NCI-H345 treated with DMSO at 0.1 percent for 48 hours (cell line): Measurements from ENCODE around the gene CCDC92B.

Experiments
- DNase-seq: peaks from one replicate; lab custom pipeline; 2025; ENCODE audit not compliant: unreplicated experiment; lab: John Stamatoyannopoulos, UW

The CCDC92B gene

DNA sequence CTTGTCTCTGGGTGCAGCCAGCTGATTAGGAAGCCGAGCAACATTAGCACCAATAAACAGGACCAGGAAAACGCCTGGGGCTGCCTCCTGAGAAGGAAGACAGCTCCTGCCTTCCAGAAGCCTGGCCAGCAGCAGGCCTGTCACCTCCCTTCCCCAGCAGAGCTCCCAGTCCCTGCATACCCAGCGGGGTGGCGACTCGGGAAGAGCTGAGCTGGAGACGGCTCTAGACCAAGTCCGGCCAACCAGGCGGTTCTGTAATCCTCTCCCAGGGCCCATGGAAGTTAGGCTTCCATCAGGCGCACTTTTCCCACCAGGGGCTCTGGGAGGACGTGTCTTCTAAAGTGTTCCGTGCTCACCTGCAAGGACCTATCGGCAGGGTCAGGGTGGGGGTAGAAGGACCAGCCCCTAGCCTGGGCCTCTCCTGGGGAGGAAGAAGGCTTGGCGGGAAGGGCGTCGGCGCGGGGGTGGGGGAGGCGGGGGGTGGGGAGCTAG, 25.9 kb downstream of the CCDC92B start:
- DNase-seq = no peak

- no peak for DNase-seq
Measured at GRCh38 chr17:2722611-2723010, 26.8 kb downstream of the CCDC92B start.

- no peak for DNase-seq
Measured at GRCh38 chr17:2721603-2722002, 27.8 kb downstream of the CCDC92B start.

- no peak for DNase-seq
Measured at GRCh38 chr17:2719861-2720260, 29.6 kb downstream of the CCDC92B start.

DNA sequence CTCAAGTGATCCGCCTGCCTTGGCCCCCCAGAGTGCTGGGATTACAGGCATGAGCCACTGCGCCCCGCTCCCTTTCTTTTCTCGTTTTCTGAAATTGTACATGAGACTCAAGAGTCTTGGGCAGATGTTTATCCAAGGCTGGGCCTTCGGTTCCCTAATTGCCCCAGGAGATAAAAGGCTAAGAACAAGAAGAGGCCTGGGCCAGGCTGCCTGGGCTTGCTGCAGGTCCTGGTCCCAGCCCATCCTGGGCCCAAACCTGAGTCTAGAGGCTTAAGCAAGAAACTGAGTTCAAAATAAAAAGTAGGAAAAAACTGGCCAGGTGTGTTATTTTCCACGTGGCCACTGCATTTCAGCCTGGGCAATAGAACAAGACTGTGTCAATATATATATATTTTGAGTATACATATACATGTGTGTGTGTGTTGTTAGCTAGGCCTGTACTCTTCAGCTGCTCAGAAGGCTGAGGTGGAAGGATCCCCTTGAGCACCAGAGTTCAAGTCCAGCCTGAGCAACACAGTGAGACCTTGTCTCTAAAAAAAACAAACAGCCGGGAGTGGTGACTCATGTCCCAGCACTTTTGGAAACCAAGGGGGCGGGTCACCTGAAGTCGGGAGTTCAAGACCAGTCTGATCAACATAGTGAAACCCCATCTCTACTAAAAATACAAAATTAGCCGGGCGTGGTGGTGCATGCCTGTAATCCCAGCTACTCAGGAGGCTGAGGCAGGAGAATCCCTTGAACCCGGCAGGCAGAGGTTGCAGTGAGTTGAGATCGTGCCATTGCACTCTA, 31.1 kb downstream of the CCDC92B start:
- DNase-seq = no peak

DNA sequence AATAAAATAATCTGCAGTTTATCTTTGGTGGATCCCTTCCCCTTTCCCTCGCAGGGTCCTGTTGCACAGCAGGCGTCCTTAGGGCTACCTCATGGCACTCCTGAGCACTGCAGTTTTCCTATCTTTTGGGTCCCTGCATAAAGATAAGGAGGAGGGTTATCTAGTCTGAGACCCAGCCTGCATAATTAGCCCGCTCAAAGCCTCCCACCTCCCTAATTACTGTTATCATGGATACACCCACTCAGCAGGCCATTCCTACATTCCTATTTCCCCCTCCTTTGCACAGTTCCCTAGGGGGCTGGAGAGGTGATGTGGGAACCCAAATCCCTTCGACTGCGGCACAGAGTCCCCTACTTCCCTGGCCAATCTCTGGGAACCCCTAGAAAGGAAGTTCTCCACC, 32.8 kb downstream of the CCDC92B start:
- DNase-seq = no peak

GRCh38 chr17:2713881-2714280, 35.6 kb downstream of the CCDC92B start:
- no peak for DNase-seq

DNA sequence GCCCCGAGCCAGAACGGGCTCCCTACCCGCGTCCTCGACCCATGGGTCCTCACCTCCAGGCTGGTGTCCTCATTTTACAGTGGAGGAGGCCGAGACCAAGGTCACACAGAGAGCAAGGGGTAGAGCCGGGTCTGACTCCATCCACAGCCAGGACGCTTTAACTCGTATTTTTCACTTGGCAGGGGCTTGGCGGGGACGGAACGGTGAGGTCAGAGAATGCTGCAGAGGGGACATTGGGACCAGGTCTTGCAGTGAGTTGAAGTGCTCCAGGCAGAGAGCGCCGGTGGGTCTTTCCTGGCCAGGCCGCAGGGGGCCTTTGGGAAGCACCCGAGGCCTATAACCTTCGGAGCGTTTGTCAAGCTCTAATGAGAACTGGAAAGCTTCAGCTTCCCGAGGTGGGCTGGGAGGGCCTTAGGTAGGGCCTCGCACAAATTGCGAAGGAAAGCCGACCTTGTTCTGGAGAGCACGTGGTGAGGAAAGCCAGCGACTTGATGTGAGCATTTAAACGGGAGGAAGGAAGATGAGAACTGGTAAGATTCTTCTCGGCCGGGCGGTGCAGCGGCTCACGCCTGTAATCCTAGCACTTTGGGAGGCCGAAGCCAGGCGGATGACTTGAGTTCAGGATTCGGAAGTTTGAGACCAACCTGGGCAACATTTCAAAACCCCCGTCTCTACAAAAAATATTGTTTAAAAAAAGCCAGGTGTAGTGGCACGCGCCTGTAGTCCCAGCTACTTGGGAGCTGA, 37.0 kb downstream of the CCDC92B start:
- DNase-seq = no peak

GRCh38 chr17:2711608-2712299, 37.7 kb downstream of the CCDC92B start, which contains the start of gene CLUH:
Gene CLUH (minus strand): TSS chr17:2711764. CDS start chr17:2711661, 103 bp downstream.
- DNase-seq = peak; percentile 45

DNA sequence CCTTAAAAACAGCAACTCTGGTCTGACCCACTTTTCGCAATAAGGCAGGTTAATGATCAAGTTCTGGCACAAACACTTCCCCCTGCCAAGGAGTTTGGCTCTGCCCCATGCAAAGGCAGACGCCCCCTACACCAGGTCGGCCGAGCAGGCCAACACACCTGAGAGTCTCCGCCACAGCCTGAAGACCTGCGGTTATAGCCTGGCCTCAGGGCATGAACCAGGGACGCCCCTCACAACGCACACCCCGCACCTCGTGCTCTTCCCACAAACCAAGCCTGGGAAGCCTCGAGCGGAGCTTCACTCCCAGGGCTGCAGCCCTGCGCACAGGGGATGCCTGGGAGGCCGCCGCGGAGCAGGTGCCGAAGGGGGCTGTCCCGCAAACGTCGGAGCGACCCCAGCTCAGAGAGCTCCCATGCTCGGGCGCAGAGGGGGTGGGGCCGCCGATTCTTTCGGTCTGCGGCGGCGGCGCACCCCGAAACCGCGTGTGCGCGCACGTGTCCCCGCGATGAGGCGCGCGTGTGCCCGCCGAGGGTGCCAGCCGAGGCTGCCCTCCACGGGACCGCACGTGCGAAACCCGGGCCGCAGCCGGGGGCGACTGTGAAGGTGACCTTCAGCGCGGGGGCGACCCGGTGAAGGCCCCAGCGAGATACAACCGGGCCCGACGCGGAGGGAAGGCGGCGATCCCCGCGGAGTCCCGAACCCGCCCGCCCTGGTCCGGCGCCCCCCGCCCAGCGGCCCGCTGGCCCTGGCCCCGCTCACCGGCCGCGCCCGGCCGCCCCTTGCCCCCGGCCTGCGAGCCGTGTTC, 38.4 kb downstream of the CCDC92B start:
- DNase-seq = no peak

- no peak for DNase-seq
Measured at GRCh38 chr17:2710071-2710802, 39.2 kb downstream of the CCDC92B start.

DNA sequence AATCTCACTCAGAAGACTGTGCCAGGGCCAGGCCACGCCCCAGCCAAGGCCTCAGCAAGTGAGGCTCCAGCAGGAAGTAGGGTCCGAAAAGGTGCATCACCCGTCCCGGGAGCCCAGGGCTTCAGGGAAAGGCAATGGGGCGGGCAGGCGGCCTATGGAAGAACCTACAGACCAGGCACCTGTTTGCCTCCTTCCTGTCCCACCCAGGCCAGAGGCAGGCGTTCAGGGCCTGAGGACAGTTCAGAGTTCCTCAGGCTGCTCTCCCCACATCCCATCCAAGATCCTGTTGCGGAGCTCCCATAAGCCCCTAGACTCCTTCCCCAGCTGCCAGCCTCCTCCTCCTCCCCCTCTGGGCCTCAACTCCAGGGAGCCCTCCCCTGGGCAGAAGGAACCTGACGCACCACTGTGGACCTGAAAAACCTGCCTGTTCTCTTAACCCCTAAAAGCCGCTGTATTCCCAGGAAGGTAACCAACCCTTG, 40.2 kb downstream of the CCDC92B start:
- DNase-seq = no peak

GRCh38 chr17:2708585-2709182, 40.8 kb downstream of the CCDC92B start:
- no peak for DNase-seq

DNA sequence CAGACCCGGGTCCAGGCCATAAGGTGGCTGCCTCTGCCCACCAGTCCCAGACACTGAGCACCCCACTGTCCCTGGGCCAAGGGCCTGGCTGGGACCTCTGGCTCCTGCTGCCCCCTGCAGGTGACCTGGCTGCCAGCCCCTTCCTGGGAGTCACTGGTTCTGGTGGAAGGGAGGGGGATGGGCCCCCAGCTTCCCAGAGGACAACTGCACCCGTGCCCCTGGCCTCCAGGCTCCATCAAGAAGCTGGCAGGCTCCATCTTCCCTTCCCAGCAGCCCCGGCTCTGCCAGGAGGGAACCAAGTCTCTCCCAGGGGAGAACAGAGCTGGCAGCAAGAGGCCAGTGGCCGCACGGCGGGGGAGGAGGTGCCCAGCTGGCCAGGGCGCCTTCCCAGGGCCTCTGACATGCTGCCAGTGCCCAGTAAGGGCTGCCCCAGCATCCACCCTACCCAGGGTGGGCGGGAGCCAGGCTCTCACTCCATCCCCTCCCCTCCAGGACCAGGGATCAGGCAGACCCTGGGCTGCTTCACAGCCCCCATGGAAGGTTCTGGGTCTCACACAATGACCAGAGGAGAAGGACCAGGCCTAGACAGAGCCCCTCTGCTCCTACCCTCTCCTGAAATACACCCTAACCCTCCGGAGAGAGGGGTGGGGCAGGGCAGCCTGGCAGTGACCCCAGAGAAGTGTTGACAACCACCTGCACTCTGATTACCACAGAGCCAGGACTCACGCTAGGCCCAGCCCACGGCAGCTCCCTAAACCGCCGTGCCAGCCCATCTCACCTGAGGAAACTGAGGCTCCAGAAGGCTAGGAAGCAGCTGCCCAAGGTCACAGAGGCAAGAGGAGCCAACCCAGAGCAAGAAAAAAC, 41.5 kb downstream of the CCDC92B start:
- no peak for DNase-seq

GRCh38 chr17:2706911-2707510, 42.4 kb downstream of the CCDC92B start:
- DNase-seq = no peak

DNA sequence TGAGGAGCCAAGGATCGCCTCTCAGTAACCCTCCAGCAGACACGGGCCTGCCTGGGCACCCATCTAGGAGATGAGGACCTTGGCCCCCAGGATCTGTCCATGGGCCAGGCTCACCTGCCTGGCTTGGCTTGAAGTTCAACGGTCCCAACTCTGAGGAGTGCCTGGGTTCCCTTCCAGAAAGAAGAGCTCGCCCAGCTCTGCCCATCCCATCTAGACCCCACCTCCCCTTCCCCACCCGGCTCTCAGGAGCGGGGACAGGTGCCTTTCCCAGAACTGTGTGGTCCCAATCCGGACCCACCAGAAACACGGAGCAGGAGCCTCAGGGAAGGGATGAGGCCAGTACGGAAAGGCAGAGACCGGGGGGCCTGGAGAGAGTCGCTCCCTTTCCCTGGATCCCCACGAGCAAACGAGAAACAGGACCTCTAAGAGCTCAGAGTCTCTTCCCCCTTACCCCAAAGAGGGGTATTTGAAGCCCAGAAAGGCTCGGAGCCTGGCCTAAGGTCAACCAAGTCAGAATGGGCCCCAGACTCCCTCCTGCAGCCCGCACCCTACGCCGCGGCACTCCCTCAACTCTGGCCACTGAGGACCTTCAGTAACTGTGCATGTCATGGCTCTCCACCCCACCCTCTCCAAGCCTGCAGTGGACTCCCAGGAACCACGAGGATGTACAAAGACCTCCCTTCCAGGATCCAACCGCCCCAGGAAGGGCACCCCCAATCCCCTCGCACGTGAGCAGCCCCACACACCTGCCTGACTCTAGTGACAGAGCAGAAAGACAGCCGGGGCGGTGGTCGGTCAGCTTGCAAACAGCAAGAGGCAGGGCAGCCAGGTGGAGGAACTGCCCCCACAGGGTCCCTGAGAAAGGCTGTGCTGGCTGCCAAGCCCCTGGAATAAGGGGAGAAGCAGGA, 43.3 kb downstream of the CCDC92B start:
- DNase-seq = no peak

GRCh38 chr17:2705263-2705662, 44.2 kb downstream of the CCDC92B start:
- DNase-seq = no peak
